Activated naive CD8-positive, alpha-beta T cell (primary cell): ENCODE data around the gene RXRA.

Experiments
- H3K27ac Mint-ChIP-seq: one replicate; pipeline ENCODE4 v1.8.0; 2021; ENCODE audit warnings: mixed read lengths
- H3K27me3 Mint-ChIP-seq: one replicate; pipeline ENCODE4 v1.8.0; 2021; ENCODE audit warnings: mixed read lengths
- H3K36me3 Mint-ChIP-seq: one replicate; pipeline ENCODE4 v1.8.0; 2021; ENCODE audit warnings: mixed read lengths
- H3K4me1 Mint-ChIP-seq: one replicate; pipeline ENCODE4 v1.8.0; 2021; ENCODE audit warnings: low read depth, mixed read lengths
- H3K4me3 Mint-ChIP-seq: one replicate; pipeline ENCODE4 v1.8.0; 2021; ENCODE audit warnings: mild to moderate bottlenecking, mixed read lengths
- H3K9me3 Mint-ChIP-seq: one replicate; pipeline ENCODE4 v1.8.0; 2021; ENCODE audit warnings: low read depth, mixed read lengths

RXRA gene

GRCh38 chr9:134388976-134389375 is 62.7 kb downstream of the RXRA start:
- H3K4me1 Mint-ChIP-seq, result peaks cover 38% of the 10 kb centered on the region

GRCh38 chr9:134389642-134390041 is 63.4 kb downstream of the RXRA start:
- Mint-ChIP-seq H3K36me3 (peaks cover 3% of the 10 kb centered on the region), H3K9me3 (peaks cover 5% of the 10 kb centered on the region), H3K4me3 (no peak overlapping the region), H3K27me3 (no peaks in the 10 kb centered on the region), H3K27ac (no peak overlapping the region), H3K4me1 (peaks cover 37% of the 10 kb centered on the region)

More at GRCh38 chr9:134388976-134389375, 62.7 kb downstream of the RXRA start:
- Mint-ChIP-seq H3K27me3 (no peaks in the 10 kb centered on the region), H3K9me3 (peaks cover 3% of the 10 kb centered on the region), H3K27ac (no peak overlapping the region), H3K4me3 (no peak overlapping the region), H3K36me3 (peaks cover 1% of the 10 kb centered on the region)

GRCh38 chr9:134390537-134390936 is 64.3 kb downstream of the RXRA start:
- Mint-ChIP-seq H3K9me3 (peaks cover 5% of the 10 kb centered on the region), H3K27ac (peak overlapping the region; percentile 94), H3K27me3 (no peaks in the 10 kb centered on the region), H3K4me1 (peaks cover 37% of the 10 kb centered on the region), H3K36me3 (peaks cover 3% of the 10 kb centered on the region), H3K4me3 (peak overlapping the region; percentile 82)

- Mint-ChIP-seq H3K4me3 (peak overlapping the region; percentile 82), H3K36me3 (peaks cover 3% of the 10 kb centered on the region), H3K27ac (peak overlapping the region; percentile 94), H3K4me1 (peaks cover 37% of the 10 kb centered on the region), H3K27me3 (no peaks in the 10 kb centered on the region), H3K9me3 (peaks cover 5% of the 10 kb centered on the region)
These were observed 64.7 kb downstream of the RXRA start for GRCh38 chr9:134390947-134391318.

- peaks cover 44% of the 10 kb centered on the region for H3K4me1 Mint-ChIP-seq
- peaks cover 3% of the 10 kb centered on the region for H3K36me3 Mint-ChIP-seq
- peak overlapping the region; percentile 82 for H3K4me3 Mint-ChIP-seq
- peak overlapping the region; percentile 94 for H3K27ac Mint-ChIP-seq
- H3K9me3 Mint-ChIP-seq, result peaks cover 5% of the 10 kb centered on the region
- H3K27me3 Mint-ChIP-seq, result no peaks in the 10 kb centered on the region
These were observed 65.3 kb downstream of the RXRA start for GRCh38 chr9:134391319-134392231.

- peaks cover 55% of the 10 kb centered on the region for H3K4me1 Mint-ChIP-seq
- H3K9me3 Mint-ChIP-seq, result peaks cover 5% of the 10 kb centered on the region
- H3K27ac Mint-ChIP-seq, result peak overlapping the region; percentile 38
- H3K36me3 Mint-ChIP-seq, result peaks cover 3% of the 10 kb centered on the region
- no peak overlapping the region for H3K4me3 Mint-ChIP-seq
- H3K27me3 Mint-ChIP-seq, result no peaks in the 10 kb centered on the region
These were observed 66.6 kb downstream of the RXRA start for GRCh38 chr9:134392900-134393299.

- Mint-ChIP-seq H3K36me3 (peaks cover 3% of the 10 kb centered on the region), H3K4me1 (peaks cover 56% of the 10 kb centered on the region), H3K27me3 (no peaks in the 10 kb centered on the region), H3K27ac (peak overlapping the region; percentile 38), H3K4me3 (peak overlapping the region; percentile 61), H3K9me3 (peaks cover 5% of the 10 kb centered on the region)
These were observed 67.5 kb downstream of the RXRA start for GRCh38 chr9:134393582-134394280.

GRCh38 chr9:134395002-134395517 is 68.8 kb downstream of the RXRA start:
- Mint-ChIP-seq H3K36me3 (peaks cover 3% of the 10 kb centered on the region), H3K4me1 (peaks cover 56% of the 10 kb centered on the region), H3K27ac (no peak overlapping the region), H3K9me3 (peaks cover 5% of the 10 kb centered on the region), H3K27me3 (no peaks in the 10 kb centered on the region), H3K4me3 (no peak overlapping the region)

- no peaks in the 10 kb centered on the region for H3K27me3 Mint-ChIP-seq
- peaks cover 5% of the 10 kb centered on the region for H3K9me3 Mint-ChIP-seq
- no peak overlapping the region for H3K27ac Mint-ChIP-seq
- H3K4me1 Mint-ChIP-seq, result peaks cover 48% of the 10 kb centered on the region
- H3K4me3 Mint-ChIP-seq, result peak overlapping the region; percentile 73
- peaks cover 3% of the 10 kb centered on the region for H3K36me3 Mint-ChIP-seq
These were observed 69.5 kb downstream of the RXRA start for GRCh38 chr9:134395737-134396257.

GRCh38 chr9:134396258-134396742 is 70.0 kb downstream of the RXRA start:
- no peaks in the 10 kb centered on the region for H3K27me3 Mint-ChIP-seq
- peaks cover 5% of the 10 kb centered on the region for H3K9me3 Mint-ChIP-seq
- H3K4me3 Mint-ChIP-seq, result peak overlapping the region; percentile 73
- H3K27ac Mint-ChIP-seq, result no peak overlapping the region
- H3K4me1 Mint-ChIP-seq, result peaks cover 44% of the 10 kb centered on the region
- peaks cover 3% of the 10 kb centered on the region for H3K36me3 Mint-ChIP-seq

GRCh38 chr9:134396825-134397224 is 70.6 kb downstream of the RXRA start:
- Mint-ChIP-seq H3K27me3 (no peaks in the 10 kb centered on the region), H3K4me1 (peaks cover 40% of the 10 kb centered on the region), H3K27ac (no peak overlapping the region), H3K9me3 (peaks cover 5% of the 10 kb centered on the region), H3K36me3 (peaks cover 3% of the 10 kb centered on the region), H3K4me3 (peak overlapping the region; percentile 73)

- peaks cover 3% of the 10 kb centered on the region for H3K36me3 Mint-ChIP-seq
- H3K27me3 Mint-ChIP-seq, result no peaks in the 10 kb centered on the region
- peaks cover 5% of the 10 kb centered on the region for H3K9me3 Mint-ChIP-seq
- H3K27ac Mint-ChIP-seq, result no peak overlapping the region
- peaks cover 31% of the 10 kb centered on the region for H3K4me1 Mint-ChIP-seq
- H3K4me3 Mint-ChIP-seq, result no peak overlapping the region
These were observed 72.5 kb downstream of the RXRA start for GRCh38 chr9:134398756-134399155.

GRCh38 chr9:134399435-134400056 is 73.3 kb downstream of the RXRA start:
- Mint-ChIP-seq H3K27me3 (no peaks in the 10 kb centered on the region), H3K36me3 (no peaks in the 10 kb centered on the region), H3K4me3 (no peak overlapping the region), H3K27ac (no peak overlapping the region), H3K9me3 (no peaks in the 10 kb centered on the region), H3K4me1 (peaks cover 35% of the 10 kb centered on the region)

GRCh38 chr9:134400283-134400682 is 74.0 kb downstream of the RXRA start:
- Mint-ChIP-seq H3K36me3 (no peaks in the 10 kb centered on the region), H3K27ac (no peak overlapping the region), H3K4me3 (no peak overlapping the region), H3K9me3 (no peaks in the 10 kb centered on the region), H3K27me3 (no peaks in the 10 kb centered on the region), H3K4me1 (peaks cover 38% of the 10 kb centered on the region)
